Measurements from ENCODE around the gene VAV1. TPM values are rescaled to one million over a fixed set of nuclear protein-coding genes. Genes with fewer than 3 reads are reported as not detected.
A peak's percentile ranks its signal among the peaks of the same experiment; 100 is the strongest.
"Not testable (repeated sequence)": the region's sequence is repeated elsewhere in the genome, so short reads cannot be mapped to it uniquely, and the experiment has no call there.

Gene VAV1
- total and polyA plus RNA-seq, 9 donors, result 0.71 to 5.0 (median 2.0) TPM

DNA sequence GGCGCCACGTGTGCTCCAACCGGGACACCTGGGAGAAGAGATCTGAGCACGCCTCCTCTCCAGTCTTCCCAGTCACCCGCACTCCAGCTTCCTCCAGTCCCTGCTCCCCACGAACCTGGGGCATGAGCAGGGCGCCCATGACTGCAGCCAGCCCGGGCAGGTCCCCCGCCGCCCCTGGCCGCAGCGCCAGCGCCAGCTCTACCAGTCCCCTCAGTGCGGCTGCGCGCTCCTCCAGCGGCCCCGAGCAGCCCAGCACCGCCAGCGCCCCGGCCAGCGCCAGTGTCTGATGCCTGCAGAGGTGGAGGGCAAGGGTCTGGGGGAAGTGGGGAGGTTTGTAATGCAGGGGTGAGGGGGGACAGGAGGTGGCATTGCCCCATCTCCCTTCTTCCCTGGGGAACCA lies 18.4 kb upstream of the VAV1 start:
- TF ChIP-seq CTCF (IDR thresholded peaks at IDR 0.05) (no peak), EP300 (IDR thresholded peaks at IDR 0.05) (no peak), POLR2A (IDR thresholded peaks at IDR 0.05) (no peak)
- intact Hi-C loops (cut with DNase I), result loop anchor here in 3 of 4 donors (10.0 kb wide), 3 partner anchors 49 to 769 kb away; no protein-coding TSS in a partner anchor
- H3K27me3 ChIP-seq, result no peaks in the 10 kb centered on the region

DNA sequence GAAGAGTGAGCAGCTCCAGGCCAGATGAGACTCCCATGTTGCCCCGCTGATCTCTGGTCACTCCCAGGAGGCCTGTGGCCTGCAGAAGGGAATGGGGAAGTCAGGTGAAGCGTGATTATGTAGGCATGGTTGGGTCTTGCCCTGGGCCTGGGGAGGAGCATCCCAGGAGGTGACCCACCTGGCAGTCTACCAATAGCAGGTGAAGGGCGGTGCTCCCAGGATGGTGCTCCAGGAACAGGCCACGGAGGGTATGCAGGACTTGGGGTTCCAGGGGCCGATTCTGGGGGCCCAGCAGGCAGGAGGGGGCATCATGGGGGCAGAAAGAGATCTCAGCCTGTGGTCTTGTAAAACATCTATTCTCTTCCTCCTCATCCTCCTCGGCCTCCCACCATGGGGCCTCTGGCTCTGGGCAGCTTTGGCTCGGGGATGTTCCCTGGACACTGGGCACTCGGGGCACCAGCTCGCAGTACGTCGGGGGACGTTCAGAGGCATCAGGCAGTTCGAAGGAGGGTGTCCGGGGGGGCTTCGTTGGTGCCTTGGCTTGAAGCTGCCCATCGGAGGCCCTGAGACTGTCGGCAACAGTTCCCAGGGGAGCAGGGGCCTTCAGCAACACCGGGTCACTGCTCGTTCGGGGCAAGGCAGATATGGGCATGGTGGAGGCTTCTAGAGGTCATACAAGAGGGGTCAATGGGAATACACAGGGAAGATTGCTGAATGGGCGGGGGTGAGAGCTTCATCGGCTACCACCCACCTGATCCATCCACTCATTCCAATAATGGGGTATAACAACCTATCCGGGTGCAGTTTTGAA lies 17.6 kb upstream of the VAV1 start:
- H3K4me3 ChIP-seq, result no peak overlapping the region
- H3K36me3 ChIP-seq, result no peaks in the 10 kb centered on the region
- no peak overlapping the region for H3K27ac ChIP-seq
- whole genome bisulfite sequencing, 3 donors, result 86 to 93% (median 88%) methylated on average over 22 to 23 of the region's 23 CpGs
- H3K27me3 ChIP-seq, result no peaks in the 10 kb centered on the region
- intact Hi-C loops (cut with DNase I), result loop anchor here in 3 of 4 donors (10.0 kb wide), 3 partner anchors 50 to 770 kb away; no protein-coding TSS in a partner anchor
- TF ChIP-seq POLR2A (IDR thresholded peaks at IDR 0.05) (no peak), EP300 (IDR thresholded peaks at IDR 0.05) (no peak), CTCF (IDR thresholded peaks at IDR 0.05) (no peak)
- no peaks in the 10 kb centered on the region for H3K9me3 ChIP-seq
- no peak for DNase-seq
- H3K4me1 ChIP-seq (ENCODE audit: insufficient read depth), result peaks cover 2% of the 10 kb centered on the region

More for the DNA sequence above, 18.4 kb upstream of the VAV1 start:
- no peak overlapping the region for H3K4me3 ChIP-seq
- H3K4me1 ChIP-seq (ENCODE audit: insufficient read depth), result peaks cover 2% of the 10 kb centered on the region
- H3K36me3 ChIP-seq, result no peaks in the 10 kb centered on the region
- H3K9me3 ChIP-seq, result no peaks in the 10 kb centered on the region
- WGBS, 3 donors, result 91 to 95% (median 94%) methylated on average over 22 of the region's 22 CpGs
- H3K27ac ChIP-seq, result no peak overlapping the region
- DNase-seq, result peak in 1 of 5 donors; percentile 43

DNA sequence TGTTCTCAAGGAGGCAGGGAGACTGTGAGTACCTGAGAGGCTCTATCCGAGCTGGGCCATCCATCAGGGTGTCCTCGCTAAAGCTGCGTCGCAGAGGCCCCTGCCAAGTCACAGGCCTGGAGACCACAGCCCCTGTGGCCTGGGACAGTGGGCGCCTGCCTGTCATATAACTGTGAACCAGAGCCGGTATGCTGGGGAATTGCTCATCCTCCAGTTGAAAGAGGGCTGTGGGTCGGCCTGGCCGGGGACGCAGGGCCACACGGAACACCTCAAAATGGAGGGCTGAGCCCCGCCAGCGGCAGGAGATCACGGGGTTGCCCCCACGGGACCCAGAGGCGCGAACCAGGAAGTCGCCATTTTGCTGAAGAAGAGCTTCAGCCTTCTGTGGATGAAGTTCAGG lies 11.9 kb upstream of the VAV1 start:
- no peak overlapping the region for H3K27ac ChIP-seq
- 91 to 98% (median 93%) methylated on average over 16 to 17 of the region's 17 CpGs for WGBS, 3 donors
- H3K9me3 ChIP-seq, result no peaks in the 10 kb centered on the region
- no peak for DNase-seq
- TF ChIP-seq EP300 (IDR thresholded peaks at IDR 0.05), result no peak
- TF ChIP-seq POLR2A (IDR thresholded peaks at IDR 0.05), result no peak
- TF ChIP-seq CTCF (IDR thresholded peaks at IDR 0.05), result no peak
- no peaks in the 10 kb centered on the region for H3K36me3 ChIP-seq
- no peaks in the 10 kb centered on the region for H3K4me1 ChIP-seq (ENCODE audit: insufficient read depth)
- intact Hi-C loops (cut with DNase I), result loop anchor here in 1 of 4 donors (10.0 kb wide), 1 partner anchor 126 kb away; no protein-coding TSS in a partner anchor
- no peaks in the 10 kb centered on the region for H3K27me3 ChIP-seq
- H3K4me3 ChIP-seq, result no peak overlapping the region

GRCh38 chr19:6761053-6761676 lies 11.3 kb upstream of the VAV1 start:
- Histone ChIP-seq H3K27me3 (no peaks in the 10 kb centered on the region), H3K9me3 (no peaks in the 10 kb centered on the region), H3K27ac (no peak overlapping the region), H3K4me3 (no peak overlapping the region), H3K36me3 (no peaks in the 10 kb centered on the region), H3K4me1 (ENCODE audit: insufficient read depth) (no peaks in the 10 kb centered on the region)
- no peak for TF ChIP-seq POLR2A (IDR thresholded peaks at IDR 0.05)
- no peak for TF ChIP-seq EP300 (IDR thresholded peaks at IDR 0.05)
- TF ChIP-seq CTCF (IDR thresholded peaks at IDR 0.05), result no peak
- WGBS, 3 donors, result 66 to 87% (median 80%) methylated on average over 4 of the region's 4 CpGs
- DNase-seq, result no peak
- intact Hi-C loops (cut with DNase I), result loop anchor here in 1 of 4 donors (10.0 kb wide), 1 partner anchor 126 kb away; no protein-coding TSS in a partner anchor

GRCh38 chr19:6762253-6762797 lies 10.2 kb upstream of the VAV1 start:
- H3K27ac ChIP-seq; DNase-seq; H3K4me1 ChIP-seq (ENCODE audit: insufficient read depth); H3K27me3 ChIP-seq; H3K4me3 ChIP-seq; H3K36me3 ChIP-seq; H3K9me3 ChIP-seq: not testable (repeated sequence)
- WGBS, 3 donors, result 66 to 69% (median 69%) methylated on average over 8 of the region's 8 CpGs
- intact Hi-C loops (cut with DNase I), result loop anchor here in 1 of 4 donors (10.0 kb wide), 1 partner anchor 128 kb away; no protein-coding TSS in a partner anchor

All from ovary (tissue), 9 donors.